Eye (tissue), 1 donor: Measurements from ENCODE around the gene HSPA12B.
A peak's percentile ranks its signal among the peaks of the same experiment; 100 is the strongest.

Source experiments
- DNase-seq: peaks from one replicate; pipeline ENCODE4 v3.0.0-alpha.2; 2015

HSPA12B gene

GRCh38 chr20:3732327-3733118 is at the start of gene HSPA12B:
Gene HSPA12B (plus strand): TSS chr20:3732685. CDS start chr20:3738675, 5,990 bp downstream.
- peak; percentile 74 for DNase-seq

GRCh38 chr20:3685341-3685740 is 47.1 kb upstream of the HSPA12B start:
- no peak for DNase-seq

- DNase-seq: no peak
Measured at GRCh38 chr20:3686421-3686820, 46.1 kb upstream of the HSPA12B start.

DNA sequence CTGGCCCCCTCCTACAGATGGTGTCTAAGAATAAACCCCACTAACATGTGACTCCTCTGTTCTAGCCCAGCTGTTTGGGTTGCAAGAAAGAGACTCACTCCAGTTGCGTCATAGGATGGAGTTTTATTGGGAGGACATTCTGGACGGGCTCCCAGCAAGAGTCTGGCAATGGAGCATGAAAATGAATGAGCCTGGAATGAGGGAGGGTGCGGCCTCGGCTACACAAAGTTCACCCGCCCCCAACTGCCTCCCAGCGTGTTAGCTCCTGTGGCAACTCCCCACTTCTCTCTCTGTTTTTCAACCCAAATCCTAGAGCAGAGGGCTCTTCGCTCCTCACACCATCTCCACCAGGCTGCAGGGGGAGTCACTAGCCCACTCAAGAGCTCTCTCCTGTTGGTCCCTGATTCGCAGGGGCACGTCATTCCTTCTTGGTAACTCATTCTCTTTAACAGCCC is 45.6 kb upstream of the HSPA12B start:
- DNase-seq: peak; percentile 72

- DNase-seq: peak; percentile 62
Measured at GRCh38 chr20:3687655-3688054, 44.8 kb upstream of the HSPA12B start.

DNA sequence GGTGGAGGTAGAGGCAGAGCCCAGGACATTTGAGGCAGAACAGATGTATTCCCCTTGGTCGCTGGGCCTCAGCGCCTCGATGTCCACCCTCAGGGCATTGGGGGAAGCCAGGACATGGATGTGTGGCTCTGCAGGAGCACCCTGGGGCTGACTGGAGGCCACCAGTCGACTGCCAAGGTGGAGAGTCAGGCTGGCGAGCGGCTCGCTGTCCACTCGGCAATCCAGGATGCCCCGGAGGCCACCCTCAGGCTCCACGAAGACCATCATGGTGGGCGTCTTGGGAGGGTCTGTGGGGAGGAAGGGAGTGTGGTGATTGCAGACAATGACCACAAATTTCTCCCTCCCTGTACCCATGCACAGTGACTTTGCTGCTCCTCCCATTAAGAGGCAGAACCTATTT is 42.5 kb upstream of the HSPA12B start:
- no peak for DNase-seq

DNA sequence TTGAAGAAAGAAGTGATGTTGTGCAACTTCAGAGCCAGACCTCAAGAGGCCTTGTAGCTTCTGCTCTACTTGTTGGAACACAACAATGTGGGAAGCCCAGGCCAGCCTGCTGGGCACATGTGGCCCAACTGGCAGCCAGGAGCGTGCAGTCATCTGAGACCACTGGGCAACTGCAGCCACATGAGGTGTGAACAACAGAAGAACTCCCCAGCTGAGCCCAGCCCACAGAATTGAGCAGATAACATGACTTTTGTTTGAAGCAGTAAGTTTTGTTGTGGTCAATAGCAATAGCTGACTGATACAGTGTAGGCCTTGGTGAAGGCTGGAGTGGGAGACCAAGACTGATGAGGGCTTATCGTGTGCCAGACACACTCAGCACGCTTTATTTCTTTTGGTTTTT is 42.1 kb upstream of the HSPA12B start:
- DNase-seq: no peak

- DNase-seq: no peak
Measured at GRCh38 chr20:3691306-3691705, 41.2 kb upstream of the HSPA12B start.

GRCh38 chr20:3691897-3692296 is 40.6 kb upstream of the HSPA12B start:
- DNase-seq: no peak

- no peak for DNase-seq
Measured at GRCh38 chr20:3692706-3693294, 39.7 kb upstream of the HSPA12B start.

GRCh38 chr20:3693376-3693775 is 39.1 kb upstream of the HSPA12B start:
- DNase-seq: no peak

DNA sequence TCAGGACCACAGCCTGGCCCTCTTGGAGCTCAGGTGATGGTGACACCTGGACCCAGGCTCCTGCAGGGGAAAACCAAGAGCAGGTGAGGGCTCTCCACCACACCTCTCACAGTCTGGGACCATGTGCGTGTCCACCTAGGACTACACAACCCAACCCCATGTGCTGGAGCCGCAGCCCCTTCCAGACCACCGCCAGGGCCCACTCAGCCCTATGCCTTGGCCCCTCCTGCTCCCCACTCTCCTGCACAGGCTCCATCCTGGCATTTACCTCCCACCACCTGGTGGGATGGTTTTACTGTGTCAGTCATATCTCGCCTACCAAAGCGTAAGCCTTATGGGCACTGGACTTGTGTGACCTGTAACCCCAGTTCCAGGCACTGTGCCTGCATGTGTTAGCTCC is 37.6 kb upstream of the HSPA12B start:
- no peak for DNase-seq

- no peak for DNase-seq
Measured at GRCh38 chr20:3696200-3696599, 36.3 kb upstream of the HSPA12B start.

DNA sequence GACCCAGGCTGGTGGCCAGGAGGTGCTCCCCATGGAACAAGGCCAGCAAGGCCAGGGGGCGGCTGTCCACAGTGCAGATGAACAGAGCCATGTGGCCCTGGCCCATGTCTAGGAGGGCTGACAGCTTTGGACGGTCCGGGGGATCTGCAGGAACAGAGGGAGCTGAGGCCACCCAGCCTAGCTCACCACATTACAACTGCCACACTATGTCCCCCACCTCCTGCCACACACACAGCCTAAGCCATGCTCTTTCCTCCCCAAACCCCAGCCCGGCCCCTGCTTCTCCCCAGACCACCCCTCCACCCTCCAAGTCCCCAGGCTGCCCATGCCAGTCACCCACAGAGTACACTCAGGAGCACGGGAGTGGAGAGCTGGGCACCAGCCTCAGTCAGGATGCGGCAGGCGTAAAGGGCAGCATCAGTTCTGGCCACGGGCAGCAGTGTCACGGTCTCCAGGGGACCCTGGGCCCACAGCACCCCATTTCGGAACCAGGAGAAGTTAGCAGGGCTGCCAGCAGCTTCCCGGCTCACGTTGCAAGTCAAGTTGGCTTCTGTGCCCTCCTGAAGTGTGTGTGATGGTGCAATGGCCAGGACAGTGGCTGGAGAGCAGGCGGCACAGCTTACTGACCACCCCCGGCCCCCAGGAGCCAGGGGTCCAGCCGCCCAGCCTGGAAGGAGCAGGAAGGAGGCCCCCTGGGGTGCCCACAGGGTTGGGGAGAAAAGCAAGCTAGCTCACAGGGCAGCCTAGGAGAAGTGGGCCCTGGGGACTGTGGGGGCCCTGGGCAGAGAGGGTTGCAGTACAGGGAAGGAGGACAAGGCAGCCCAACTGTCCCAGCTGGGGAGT is 35.5 kb upstream of the HSPA12B start:
- no peak for DNase-seq

DNA sequence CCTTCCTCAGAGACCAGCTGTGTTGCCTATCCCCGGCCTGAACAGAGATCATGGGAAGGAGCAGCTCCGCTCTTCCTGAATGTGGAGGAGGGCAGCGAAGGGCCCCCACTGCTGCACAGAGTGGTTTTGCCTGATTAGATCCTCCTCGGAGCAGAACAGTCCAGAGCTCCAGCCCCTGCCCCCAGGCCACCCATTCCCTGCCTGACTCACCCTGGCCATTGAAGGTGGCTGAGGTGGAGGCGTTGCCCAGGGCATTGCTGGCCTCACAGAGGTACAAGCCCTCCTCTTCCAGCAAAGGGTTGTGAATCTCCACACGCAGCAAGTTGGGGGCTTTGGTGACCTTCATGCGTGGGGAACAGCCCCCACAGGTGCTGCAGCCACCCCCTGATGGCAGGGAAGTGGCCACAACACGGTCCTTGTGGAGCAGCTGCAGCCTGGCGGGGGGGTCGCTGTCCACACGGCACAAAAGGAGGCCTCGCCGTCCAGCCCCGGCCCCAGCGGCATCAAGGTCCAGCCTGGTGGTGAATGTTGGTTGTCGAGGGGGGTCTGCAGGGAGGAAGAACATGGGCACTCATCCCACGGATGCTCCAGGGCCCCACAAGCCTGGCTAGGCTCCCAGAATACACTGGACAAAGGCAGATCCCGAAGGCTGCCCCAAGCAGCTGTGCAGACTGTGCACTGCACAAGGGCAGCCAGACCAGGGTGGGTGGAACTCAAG is 34.7 kb upstream of the HSPA12B start:
- no peak for DNase-seq

- DNase-seq: no peak
Measured at GRCh38 chr20:3698591-3699001, 33.9 kb upstream of the HSPA12B start.

- DNase-seq: no peak
Measured at GRCh38 chr20:3699037-3699436, 33.4 kb upstream of the HSPA12B start.

- DNase-seq: no peak
Measured at GRCh38 chr20:3701061-3701998, 31.2 kb upstream of the HSPA12B start.

GRCh38 chr20:3702611-3703391 is 29.7 kb upstream of the HSPA12B start:
- no peak for DNase-seq

DNA sequence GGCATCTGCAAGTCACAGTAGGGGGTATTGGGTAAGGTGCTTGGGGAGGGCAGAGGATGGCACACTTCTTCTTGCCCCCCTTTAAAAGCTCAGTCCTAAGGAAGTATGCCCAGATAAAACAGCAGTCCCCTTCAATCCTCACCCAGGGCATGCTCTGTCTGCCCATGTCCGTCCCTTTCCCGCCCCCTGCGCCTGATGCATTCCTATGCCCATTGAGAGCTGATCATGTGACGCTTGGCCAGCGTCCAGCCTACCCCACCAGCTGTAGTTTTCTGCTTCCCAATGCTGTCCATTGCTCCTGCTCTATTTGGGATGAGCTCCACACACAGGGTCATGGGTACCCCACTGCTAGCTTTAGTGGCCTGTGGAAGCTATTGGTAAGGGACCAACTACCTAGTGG is 28.4 kb upstream of the HSPA12B start:
- no peak for DNase-seq

DNA sequence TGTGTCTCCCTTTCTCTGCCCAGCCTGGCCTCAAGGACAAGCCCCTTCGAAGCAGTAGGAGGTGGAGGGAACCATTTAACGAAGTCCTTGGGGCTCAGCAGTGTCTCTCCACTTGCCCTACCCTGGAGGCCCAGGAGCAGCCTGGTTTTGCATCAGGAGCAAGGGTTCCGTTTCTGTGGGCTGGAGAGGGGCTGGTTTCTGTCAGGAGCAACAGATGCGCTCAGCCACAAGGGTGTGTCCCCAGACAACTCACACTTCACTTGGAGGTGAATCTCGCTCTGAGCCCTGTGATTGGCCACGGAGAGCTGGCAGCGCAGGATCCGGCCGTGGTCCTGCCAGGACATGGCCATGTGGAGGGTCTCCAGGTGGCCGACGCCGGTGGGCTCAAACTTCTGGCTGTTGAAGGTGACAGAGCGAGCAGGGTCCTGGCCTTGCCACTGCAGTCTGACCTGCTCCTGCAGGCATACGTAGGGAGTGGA is 27.0 kb upstream of the HSPA12B start:
- no peak for DNase-seq
